ENCODE results near the gene SEH1L.

Gene SEH1L

GRCh38 chr18:12998332-12999060 is 50.7 kb downstream of the SEH1L start:
- no peak for TF ChIP-seq CTCF (conservative IDR thresholded peaks at IDR 0.05)
- H3K27ac ChIP-seq = peak overlapping the region; percentile 9; the same call in 1 of the 2 replicates

GRCh38 chr18:13003466-13003896 is 55.7 kb downstream of the SEH1L start:
- TF ChIP-seq CTCF (conservative IDR thresholded peaks at IDR 0.05) = peak; percentile 77
- H3K27ac ChIP-seq = no peak overlapping the region

- no peak for TF ChIP-seq CTCF (conservative IDR thresholded peaks at IDR 0.05)
Measured at GRCh38 chr18:13004396-13004795, 56.6 kb downstream of the SEH1L start.

GRCh38 chr18:13005289-13005688 is 57.5 kb downstream of the SEH1L start:
- H3K27ac ChIP-seq = no peak overlapping the region
- TF ChIP-seq CTCF (conservative IDR thresholded peaks at IDR 0.05) = no peak

More at GRCh38 chr18:13004396-13004795, 56.6 kb downstream of the SEH1L start:
- no peak overlapping the region for H3K27ac ChIP-seq

GRCh38 chr18:13006531-13007247 is 58.9 kb downstream of the SEH1L start:
- H3K27ac ChIP-seq = no peak overlapping the region
- TF ChIP-seq CTCF (conservative IDR thresholded peaks at IDR 0.05) = no peak

- no peak overlapping the region for H3K27ac ChIP-seq
- TF ChIP-seq CTCF (conservative IDR thresholded peaks at IDR 0.05) = no peak
Measured at GRCh38 chr18:13007248-13007560, 59.4 kb downstream of the SEH1L start.

- TF ChIP-seq CTCF (conservative IDR thresholded peaks at IDR 0.05) = no peak
- no peak overlapping the region for H3K27ac ChIP-seq
Measured at GRCh38 chr18:13011719-13012118, 63.9 kb downstream of the SEH1L start.

Data from VCaP (cell line).